IPS-NIHi7 (cell line): ENCODE measurements around the gene COL6A1.

Experiments
- DNase-seq: peaks from one replicate; pipeline ENCODE4 v3.0.0; 2012; ENCODE audit warnings: mixed read lengths; ENCODE audit errors: extremely low spot score

COL6A1 gene

DNA sequence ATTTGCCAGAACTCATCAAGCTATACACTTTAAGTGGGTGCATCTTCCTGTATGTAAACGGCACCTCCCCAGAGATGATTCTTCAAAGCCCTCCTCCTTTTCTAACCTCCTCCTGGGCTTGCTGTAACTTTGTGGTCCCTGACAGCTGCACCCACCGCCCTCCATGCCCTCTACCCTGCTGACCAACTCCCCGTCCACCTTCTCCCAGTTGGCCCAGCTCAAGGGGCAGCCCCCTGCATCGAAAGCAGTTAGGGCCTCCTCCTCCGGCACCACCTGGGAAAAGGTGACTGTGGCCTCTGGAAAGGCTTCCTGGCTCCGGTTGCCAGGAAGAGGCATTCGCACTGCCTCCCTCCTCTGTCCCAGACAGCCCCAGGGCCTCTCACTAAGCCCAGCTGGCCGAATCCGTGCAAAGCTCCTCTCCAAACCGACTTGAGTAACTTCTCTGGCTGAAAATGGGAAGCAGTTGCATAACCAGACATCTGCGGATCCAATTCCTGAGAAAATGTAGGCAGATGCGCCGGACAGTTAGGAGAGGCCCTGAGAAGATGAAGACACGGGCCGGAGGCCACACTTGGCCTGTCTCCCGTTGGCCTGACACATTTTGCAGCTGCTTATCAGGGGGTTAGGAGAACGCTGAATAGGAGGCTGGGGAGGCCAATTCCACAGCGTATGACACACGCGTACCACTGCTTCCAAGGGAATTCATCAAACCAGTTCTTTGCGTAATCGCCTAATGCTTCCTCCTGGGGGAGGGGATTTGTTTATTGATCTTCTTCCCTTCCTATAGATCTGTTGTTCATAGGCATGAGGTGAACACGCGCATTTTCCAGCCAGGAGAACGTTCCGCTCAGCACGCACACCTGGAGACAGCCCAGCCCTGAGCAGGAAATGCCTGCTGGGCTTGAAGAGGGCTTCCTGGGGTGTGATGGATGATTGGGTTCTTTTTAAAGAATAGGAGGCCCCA, 67.6 kb downstream of the COL6A1 start:
- peak; percentile 47 for DNase-seq

- DNase-seq: peak; percentile 3
Observed at GRCh38 chr21:46049890-46050667, 68.5 kb downstream of the COL6A1 start.

DNA sequence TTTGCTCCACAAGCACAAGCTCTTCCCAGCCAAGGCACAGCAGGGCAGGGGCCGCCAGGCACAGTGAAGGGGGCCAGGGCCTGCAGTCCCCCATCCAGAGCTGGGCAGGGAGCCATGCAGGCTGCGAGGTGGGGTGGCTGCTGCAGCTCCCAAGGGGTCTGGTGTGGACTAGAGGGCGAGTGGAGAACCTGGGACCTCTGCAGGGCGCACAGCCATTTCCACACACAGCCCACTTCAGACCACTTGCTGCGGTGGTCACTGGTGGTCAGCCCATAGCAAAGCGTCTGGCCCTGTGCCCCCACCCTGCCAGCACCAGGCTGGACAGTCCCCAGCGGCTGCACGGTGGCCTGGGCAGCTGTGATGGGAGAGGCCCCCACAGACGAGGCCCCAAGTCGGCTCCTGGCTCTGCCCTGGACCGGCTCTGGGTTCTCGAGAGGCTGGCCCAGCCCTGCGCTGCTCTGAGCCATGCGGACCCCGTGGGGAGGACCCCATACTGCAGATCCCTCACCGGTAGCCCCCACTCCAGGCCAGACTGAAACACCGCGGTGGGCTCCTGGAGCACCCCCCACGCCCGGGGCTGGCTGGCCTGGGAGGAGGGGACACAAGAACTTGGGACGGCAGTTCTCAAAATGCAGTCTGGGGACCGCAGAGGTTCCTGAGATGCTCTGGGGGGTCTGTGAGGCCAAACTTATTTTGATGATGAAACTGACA, 69.3 kb downstream of the COL6A1 start:
- peak; percentile 4 for DNase-seq

GRCh38 chr21:46051379-46051770, 69.8 kb downstream of the COL6A1 start:
- DNase-seq: peak; percentile 4

GRCh38 chr21:46051821-46052675, 70.5 kb downstream of the COL6A1 start:
- DNase-seq: peak; percentile 5

DNA sequence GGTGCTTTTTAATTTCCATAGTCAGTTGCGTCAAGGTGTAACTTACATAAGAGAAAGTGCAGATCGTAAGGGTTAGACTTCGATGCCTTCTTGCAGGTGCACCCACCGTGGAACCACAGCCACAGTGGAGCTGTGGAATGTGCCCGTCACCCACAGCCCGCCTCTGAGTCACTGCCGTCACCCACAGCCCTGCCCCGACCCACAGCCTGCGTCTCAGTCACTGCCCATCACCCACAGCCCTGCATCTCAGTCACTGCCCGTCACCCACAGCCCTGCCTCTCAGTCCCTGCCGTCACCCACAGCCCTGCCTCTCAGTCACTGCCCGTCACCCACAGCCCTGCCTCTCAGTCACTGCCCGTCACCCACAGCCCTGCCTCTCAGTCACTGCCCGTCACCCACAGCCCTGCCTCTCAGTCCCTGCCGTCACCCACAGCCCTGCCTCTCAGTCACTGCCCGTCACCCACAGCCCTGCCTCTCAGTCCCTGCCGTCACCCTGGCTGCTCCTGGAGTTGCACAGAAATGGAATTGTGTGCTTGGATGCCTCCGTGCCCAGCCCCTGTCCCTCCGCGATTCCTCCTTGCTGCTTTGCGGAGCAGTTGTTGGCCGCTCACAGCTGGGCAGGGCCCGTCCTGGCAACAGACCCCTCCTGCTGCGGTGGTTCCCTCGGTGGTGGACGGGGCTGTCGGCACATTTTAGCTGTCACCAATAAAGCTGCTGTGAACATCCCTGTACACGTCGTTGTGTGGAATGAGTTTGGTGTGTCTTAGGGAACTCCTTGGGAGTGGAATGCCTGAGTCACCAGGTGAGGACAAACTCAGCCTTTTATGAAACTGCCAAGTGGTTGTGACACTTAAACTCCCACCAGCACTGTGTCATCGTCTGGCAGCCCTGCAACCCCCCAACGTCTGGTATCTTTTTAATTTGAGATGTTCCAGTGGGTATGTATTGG, 71.4 kb downstream of the COL6A1 start:
- peak; percentile 9 for DNase-seq

DNA sequence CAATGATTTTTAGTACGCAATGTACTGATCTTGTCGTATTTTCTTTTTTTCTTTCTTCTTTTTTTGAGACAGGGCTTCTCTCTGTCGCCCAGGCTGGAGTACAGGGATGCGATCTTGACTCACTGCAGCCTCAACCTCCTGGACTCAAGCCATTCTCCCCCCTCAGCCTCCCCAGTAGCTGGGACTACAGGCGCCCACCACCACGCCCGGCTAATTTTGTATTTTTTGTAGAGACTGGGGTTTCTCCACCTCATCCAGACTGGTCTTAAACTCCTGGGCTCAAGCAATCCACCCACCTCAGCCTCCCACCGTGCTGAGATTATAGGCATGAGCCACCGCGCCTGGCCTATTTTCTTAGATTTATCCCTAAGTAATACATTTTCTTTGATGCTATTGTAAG, 72.5 kb downstream of the COL6A1 start:
- DNase-seq: no peak

DNA sequence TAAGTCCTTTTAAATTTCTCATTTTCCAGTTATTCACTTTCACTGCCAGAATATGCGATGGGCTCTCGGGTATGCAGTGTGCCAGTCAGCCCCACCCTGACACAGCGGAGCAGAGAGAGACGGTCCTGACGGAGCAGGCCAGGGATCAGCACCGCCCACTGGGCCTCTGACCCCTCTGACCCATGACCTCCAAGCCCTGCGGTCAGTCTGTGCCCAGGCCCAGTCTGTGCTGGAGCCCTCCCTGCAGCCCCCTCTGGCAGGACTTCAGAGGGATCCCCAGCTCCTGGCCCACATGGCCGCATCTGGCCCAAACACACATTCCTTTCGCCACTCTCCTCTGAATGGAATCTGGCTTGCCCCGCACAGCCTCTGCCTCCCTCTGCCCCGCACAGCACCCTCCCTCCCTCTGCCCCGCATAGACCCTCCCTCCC, 72.9 kb downstream of the COL6A1 start:
- peak; percentile 36 for DNase-seq
